Measurements from ENCODE around the gene CDC42SE1. TPM values are rescaled to one million over a fixed set of nuclear protein-coding genes. Genes with fewer than 3 reads are reported as not detected.

Gene CDC42SE1
- total RNA-seq, 1 experiment from 2014 or later: 81.2 TPM

GRCh38 chr1:151106894-151107293 lies 47.5 kb upstream of the CDC42SE1 start:
- intact Hi-C loops (cut with micrococcal nuclease; ENCODE audit: unreplicated experiment) (no loop called here), in situ Hi-C loops (cut with HindIII; ENCODE audit: low pct_unique_long_range_greater_than_20kb, low sequenced_read_pairs) (no loop called here)
- no peak for DNase-seq (ENCODE audit: low read depth, low spot score)
- H3K9me3 ChIP-seq (ENCODE audit: control insufficient read depth, insufficient read depth, low read depth, low read length): no peaks in the 10 kb centered on the region
- H3K27ac ChIP-seq (ENCODE audit: low read length): no peak overlapping the region
- H3K27me3 ChIP-seq (ENCODE audit: control insufficient read depth, insufficient read depth, low read length): no peaks in the 10 kb centered on the region
- TF ChIP-seq POLR2AphosphoS5 (IDR thresholded peaks at IDR 0.05; ENCODE audit: low read depth, low read length): no peak
- TF ChIP-seq, protein P1, sequence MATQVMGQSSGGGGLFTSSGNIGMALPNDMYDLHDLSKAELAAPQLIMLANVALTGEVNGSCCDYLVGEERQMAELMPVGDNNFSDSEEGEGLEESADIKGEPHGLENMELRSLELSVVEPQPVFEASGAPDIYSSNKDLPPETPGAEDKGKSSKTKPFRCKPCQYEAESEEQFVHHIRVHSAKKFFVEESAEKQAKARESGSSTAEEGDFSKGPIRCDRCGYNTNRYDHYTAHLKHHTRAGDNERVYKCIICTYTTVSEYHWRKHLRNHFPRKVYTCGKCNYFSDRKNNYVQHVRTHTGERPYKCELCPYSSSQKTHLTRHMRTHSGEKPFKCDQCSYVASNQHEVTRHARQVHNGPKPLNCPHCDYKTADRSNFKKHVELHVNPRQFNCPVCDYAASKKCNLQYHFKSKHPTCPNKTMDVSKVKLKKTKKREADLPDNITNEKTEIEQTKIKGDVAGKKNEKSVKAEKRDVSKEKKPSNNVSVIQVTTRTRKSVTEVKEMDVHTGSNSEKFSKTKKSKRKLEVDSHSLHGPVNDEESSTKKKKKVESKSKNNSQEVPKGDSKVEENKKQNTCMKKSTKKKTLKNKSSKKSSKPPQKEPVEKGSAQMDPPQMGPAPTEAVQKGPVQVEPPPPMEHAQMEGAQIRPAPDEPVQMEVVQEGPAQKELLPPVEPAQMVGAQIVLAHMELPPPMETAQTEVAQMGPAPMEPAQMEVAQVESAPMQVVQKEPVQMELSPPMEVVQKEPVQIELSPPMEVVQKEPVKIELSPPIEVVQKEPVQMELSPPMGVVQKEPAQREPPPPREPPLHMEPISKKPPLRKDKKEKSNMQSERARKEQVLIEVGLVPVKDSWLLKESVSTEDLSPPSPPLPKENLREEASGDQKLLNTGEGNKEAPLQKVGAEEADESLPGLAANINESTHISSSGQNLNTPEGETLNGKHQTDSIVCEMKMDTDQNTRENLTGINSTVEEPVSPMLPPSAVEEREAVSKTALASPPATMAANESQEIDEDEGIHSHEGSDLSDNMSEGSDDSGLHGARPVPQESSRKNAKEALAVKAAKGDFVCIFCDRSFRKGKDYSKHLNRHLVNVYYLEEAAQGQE (IDR thresholded peaks at IDR 0.05; ENCODE audit: insufficient read depth in 1 of 2, low read depth in 2 of 2, low read length in 1 of 2): no peak
- TF ChIP-seq SIN3A (IDR thresholded peaks at IDR 0.05; ENCODE audit: borderline replicate concordance, insufficient read depth, low read depth, low read length): no peak
- TF ChIP-seq CTCF (IDR thresholded peaks at IDR 0.05): no peak
- no peak for TF ChIP-seq TCF7L2 (IDR thresholded peaks at IDR 0.05; ENCODE audit: low read depth, low read length)
- no peak overlapping the region for H3K4me3 ChIP-seq (ENCODE audit: low read depth in 2 of 2, low read length in 2 of 2)
- ChIA-PET CTCF (no interaction called here), POLR2A (no interaction called here)
- no peaks in the 10 kb centered on the region for H3K36me3 ChIP-seq (ENCODE audit: control insufficient read depth, insufficient read depth, low read length)
- BruUV-seq (replicated peaks): no TSS peak
- H3K4me1 ChIP-seq (ENCODE audit: control insufficient read depth, insufficient read depth, low read length): no peaks in the 10 kb centered on the region
- ATAC-seq: no peak

DNA sequence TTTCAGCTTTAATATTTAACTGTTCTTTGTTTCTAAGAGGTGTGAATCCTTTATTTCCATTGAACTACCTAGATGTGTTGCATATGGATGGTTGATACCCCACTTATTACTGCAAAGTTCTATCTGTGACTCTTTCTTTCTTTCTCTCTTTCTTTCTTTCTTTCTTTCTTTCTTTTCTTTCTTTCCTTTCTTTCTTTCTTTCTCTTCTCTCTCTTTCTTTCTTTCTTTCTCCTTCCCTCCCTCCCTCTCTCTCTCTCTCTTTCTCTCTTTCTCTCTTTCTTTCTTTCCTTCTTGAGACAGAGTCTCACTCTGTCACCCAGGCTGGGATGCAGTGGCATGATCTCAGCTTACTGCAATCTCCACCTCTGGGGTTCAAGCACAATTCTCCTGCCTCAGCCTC lies 45.2 kb upstream of the CDC42SE1 start:
- Histone ChIP-seq H3K27me3 (ENCODE audit: control insufficient read depth, insufficient read depth, low read length) (no peaks in the 10 kb centered on the region), H3K27ac (ENCODE audit: low read length) (no peak overlapping the region), H3K4me3 (ENCODE audit: low read depth in 2 of 2, low read length in 2 of 2) (no peak overlapping the region), H3K9me3 (ENCODE audit: control insufficient read depth, insufficient read depth, low read depth, low read length) (no peaks in the 10 kb centered on the region), H3K4me1 (ENCODE audit: control insufficient read depth, insufficient read depth, low read length) (no peaks in the 10 kb centered on the region), H3K36me3 (ENCODE audit: control insufficient read depth, insufficient read depth, low read length) (no peaks in the 10 kb centered on the region)
- intact Hi-C loops (cut with micrococcal nuclease; ENCODE audit: unreplicated experiment) (no loop called here), in situ Hi-C loops (cut with HindIII; ENCODE audit: low pct_unique_long_range_greater_than_20kb, low sequenced_read_pairs) (no loop called here)
- no TSS peak for BruUV-seq (replicated peaks)
- ChIA-PET CTCF (no interaction called here), POLR2A (no interaction called here)
- no peak for ATAC-seq
- TF ChIP-seq, protein P1 (IDR thresholded peaks at IDR 0.05; ENCODE audit: insufficient read depth in 1 of 2, low read depth in 2 of 2, low read length in 1 of 2): no peak
- TF ChIP-seq SIN3A (IDR thresholded peaks at IDR 0.05; ENCODE audit: borderline replicate concordance, insufficient read depth, low read depth, low read length) (no peak), TCF7L2 (IDR thresholded peaks at IDR 0.05; ENCODE audit: low read depth, low read length) (no peak), CTCF (IDR thresholded peaks at IDR 0.05) (no peak), POLR2AphosphoS5 (IDR thresholded peaks at IDR 0.05; ENCODE audit: low read depth, low read length) (no peak)
- no peak for DNase-seq (ENCODE audit: low read depth, low spot score)

Measured in Panc1 (cell line).